ENCODE measurements around the gene MSL2.
"Not testable (repeated sequence)": the region's sequence is repeated elsewhere in the genome, so short reads cannot be mapped to it uniquely, and the experiment has no call there.

Gene MSL2

GRCh38 chr3:136192195-136192594 is 3.9 kb downstream of the MSL2 start:
- DNase-seq = not testable (repeated sequence)

- DNase-seq = no peak
Observed at GRCh38 chr3:136189859-136190617, 6.1 kb downstream of the MSL2 start.

GRCh38 chr3:136189043-136189442 is 7.1 kb downstream of the MSL2 start:
- no peak for DNase-seq

GRCh38 chr3:136187868-136188267 is 8.3 kb downstream of the MSL2 start:
- no peak for DNase-seq

GRCh38 chr3:136186846-136187245 is 9.3 kb downstream of the MSL2 start:
- no peak for DNase-seq

GRCh38 chr3:136186344-136186743 is 9.8 kb downstream of the MSL2 start:
- peak in 1 of 2 experiments; percentile 42 for DNase-seq

GRCh38 chr3:136184703-136185102 is 11.4 kb downstream of the MSL2 start:
- DNase-seq = no peak

- no peak for DNase-seq
Observed at GRCh38 chr3:136181741-136182140, 14.4 kb downstream of the MSL2 start.

GRCh38 chr3:136177876-136178275 is 18.3 kb downstream of the MSL2 start:
- DNase-seq = no peak

- DNase-seq = no peak
Observed at GRCh38 chr3:136173939-136174490, 22.1 kb downstream of the MSL2 start.

GRCh38 chr3:136171097-136171542 is 25.0 kb downstream of the MSL2 start:
- DNase-seq = peak in 1 of 2 experiments; percentile 43

GRCh38 chr3:136168236-136168635 is 27.9 kb downstream of the MSL2 start:
- not testable (repeated sequence) for DNase-seq

GRCh38 chr3:136166507-136166906 is 29.6 kb downstream of the MSL2 start:
- DNase-seq = no peak

- DNase-seq = not testable (repeated sequence)
Observed at GRCh38 chr3:136163607-136164006, 32.5 kb downstream of the MSL2 start.

- no peak for DNase-seq
Observed at GRCh38 chr3:136162322-136162721, 33.8 kb downstream of the MSL2 start.

- DNase-seq = no peak
Observed at GRCh38 chr3:136161516-136161915, 34.6 kb downstream of the MSL2 start.

- DNase-seq = no peak
Observed at GRCh38 chr3:136152963-136153362, 43.2 kb downstream of the MSL2 start.

- DNase-seq = no peak
Observed at GRCh38 chr3:136152176-136152843, 43.8 kb downstream of the MSL2 start.

- no peak for DNase-seq
Observed at GRCh38 chr3:136151219-136151618, 44.9 kb downstream of the MSL2 start.

GRCh38 chr3:136149667-136150066 is 46.5 kb downstream of the MSL2 start:
- no peak for DNase-seq

- no peak for DNase-seq
Observed at GRCh38 chr3:136146981-136147729, 49.0 kb downstream of the MSL2 start.

GRCh38 chr3:136144397-136144796 is 51.7 kb downstream of the MSL2 start:
- DNase-seq = not testable (repeated sequence)

- no peak for DNase-seq
Observed at GRCh38 chr3:136142592-136142991, 53.5 kb downstream of the MSL2 start.
